H7 (cell line): ENCODE measurements around the gene PPARD. TPM values are rescaled to one million over a fixed set of nuclear protein-coding genes. Genes with fewer than 3 reads are reported as not detected.
"Not testable (repeated sequence)": the region's sequence is repeated elsewhere in the genome, so short reads cannot be mapped to it uniquely, and the experiment has no call there.

Experiments
- DNase-seq: peaks from one replicate; pipeline ENCODE4 v3.0.0; 2012
- H3K27me3 ChIP-seq: 2 replicates; pipeline ENCODE4 v1.6.0; 2011; ENCODE audit warnings: mild to moderate bottlenecking, low read length; ENCODE audit not compliant: control insufficient read depth, insufficient read depth
- H3K36me3 ChIP-seq: replicated peaks from 2 replicates; pipeline ENCODE4 v1.5.1; 2011; ENCODE audit warnings: low read length; ENCODE audit not compliant: control insufficient read depth, insufficient read depth
- H3K4me3 ChIP-seq: 2 replicates; pipeline ENCODE4 v1.5.1; 2011; ENCODE audit warnings: low read depth, mild to moderate bottlenecking, control low read depth, low read length, moderate library complexity; ENCODE audit not compliant: insufficient read depth
- total RNA-seq: library from RNA; depleted of rRNA; stranded (reverse); fragments of >200 nt; shearing (Covaris generic); gene quantifications from 2 replicates; pipeline ENCODE4 v1.2.3, GENCODE V29; 2014

PPARD gene
- total RNA-seq, 1 experiment from 2014 or later: 3.2 TPM

DNA sequence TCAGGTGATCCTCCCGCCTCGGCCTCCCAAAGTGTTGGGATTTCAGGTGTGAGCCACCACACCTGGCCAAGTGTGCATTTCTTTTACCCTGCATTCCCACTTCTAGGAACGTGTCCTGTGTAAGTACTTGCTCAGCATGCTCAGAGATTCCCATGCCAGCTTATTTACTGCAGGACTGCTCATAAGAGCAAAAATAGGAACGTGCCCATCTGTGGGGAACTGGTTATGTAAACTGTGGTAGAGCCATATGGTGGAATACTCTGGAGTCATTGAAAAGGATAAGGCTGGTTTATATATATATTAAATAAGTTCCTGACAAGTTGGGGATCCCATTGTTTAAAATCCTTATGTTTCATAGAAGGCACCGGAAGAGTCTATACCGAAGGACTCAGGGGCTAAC lies 71.6 kb downstream of the PPARD start:
- no peak for DNase-seq
- H3K36me3 ChIP-seq: no peaks in the 10 kb centered on the region
- H3K4me3 ChIP-seq: no peak overlapping the region
- H3K27me3 ChIP-seq: no peaks in the 10 kb centered on the region

DNA sequence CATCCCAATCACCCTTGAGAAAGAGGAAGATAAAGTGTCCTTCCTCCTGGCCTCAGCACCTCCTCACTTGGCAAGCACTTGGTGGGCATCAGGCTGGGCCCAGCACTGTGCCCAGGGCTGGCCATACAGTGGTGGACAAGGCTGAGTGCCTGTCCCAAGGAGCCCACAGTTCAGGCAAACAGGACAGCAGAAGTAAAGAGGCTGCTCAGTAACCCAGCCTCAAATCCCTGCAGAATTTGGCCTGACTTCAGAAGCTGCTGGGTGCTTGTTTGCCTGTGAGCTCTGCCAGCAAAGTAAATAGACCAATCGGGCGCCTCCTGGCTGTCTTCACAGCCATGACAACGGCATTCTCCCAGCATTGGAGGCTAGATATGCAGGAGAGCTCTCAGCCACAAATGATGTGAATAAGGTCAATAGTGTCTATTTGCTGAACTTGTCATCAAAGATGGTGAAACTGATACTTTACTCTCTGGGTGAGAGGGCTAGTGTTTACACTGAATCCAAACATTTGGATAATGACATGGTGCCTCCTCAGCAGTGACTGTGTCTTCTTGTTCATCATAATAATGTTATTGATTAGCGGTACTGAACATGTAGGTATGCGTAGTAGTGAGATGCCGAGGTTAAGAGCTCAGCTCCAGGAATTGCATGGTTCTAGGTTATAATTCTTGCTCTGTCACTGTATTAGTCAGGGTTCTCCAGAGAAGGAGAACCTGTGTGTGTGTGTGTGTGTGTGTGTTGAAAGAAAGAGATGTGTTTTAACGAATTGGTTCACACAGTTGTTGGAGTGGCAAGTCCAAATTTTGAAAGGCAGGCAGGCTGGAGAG lies 72.9 kb downstream of the PPARD start:
- no peaks in the 10 kb centered on the region for H3K36me3 ChIP-seq
- peak; percentile 85 for DNase-seq
- no peak overlapping the region for H3K4me3 ChIP-seq
- no peaks in the 10 kb centered on the region for H3K27me3 ChIP-seq

DNA sequence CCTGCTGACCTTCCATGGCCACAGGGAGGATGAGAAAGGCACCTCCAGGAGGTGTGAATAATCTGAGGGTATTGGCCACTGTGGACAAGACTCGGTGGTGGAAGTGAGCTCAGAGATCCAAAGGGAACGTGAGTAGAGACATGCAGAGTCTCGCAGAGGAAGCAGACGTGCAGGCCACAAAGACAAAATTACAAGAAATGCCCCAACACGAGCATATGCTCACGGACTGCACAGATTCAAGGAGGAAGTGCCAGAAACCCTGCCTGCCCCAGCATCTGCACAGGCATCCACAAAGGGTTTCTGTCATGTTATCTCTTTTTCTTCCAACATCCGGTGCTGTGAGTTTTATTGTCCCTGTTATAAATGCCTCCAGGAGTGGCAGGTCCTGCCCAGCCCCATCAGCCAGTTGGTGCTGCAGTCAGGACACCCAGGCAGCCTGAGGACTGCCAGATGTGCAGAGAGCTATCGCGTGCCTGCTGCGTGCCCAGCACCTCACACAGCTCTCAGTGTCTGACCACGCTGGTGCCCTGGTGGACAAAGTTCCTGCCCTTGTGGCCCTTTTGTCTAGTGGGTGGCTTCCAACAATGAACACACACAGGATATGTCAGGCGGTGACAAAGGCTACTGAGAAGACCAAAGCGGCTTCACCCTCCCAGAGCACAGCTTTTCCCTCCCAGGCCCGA lies 75.8 kb downstream of the PPARD start:
- H3K36me3 ChIP-seq: no peaks in the 10 kb centered on the region
- H3K27me3 ChIP-seq: no peaks in the 10 kb centered on the region
- no peak overlapping the region for H3K4me3 ChIP-seq
- DNase-seq: no peak

DNA sequence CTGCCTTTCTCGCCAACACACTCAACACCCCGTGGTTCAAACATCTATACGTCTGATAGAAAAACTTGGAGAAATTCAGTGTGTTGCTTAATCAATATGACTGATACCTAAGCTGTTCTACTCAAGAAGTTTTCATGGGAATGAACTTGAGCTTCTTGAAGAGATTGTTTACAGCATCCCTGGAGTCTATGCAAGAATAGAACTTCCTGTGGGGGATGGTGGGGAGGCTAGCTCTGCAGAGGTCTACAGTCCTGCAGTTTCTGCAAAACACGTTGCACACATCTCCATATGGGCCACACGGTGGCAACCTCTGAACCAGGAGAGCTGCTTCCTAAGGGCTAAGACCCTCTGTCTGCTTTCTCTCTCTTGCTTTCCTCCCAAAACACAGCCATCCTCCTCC lies 77.1 kb downstream of the PPARD start:
- Histone ChIP-seq H3K4me3 (no peak overlapping the region), H3K27me3 (no peaks in the 10 kb centered on the region), H3K36me3 (no peaks in the 10 kb centered on the region)
- DNase-seq: peak; percentile 72

DNA sequence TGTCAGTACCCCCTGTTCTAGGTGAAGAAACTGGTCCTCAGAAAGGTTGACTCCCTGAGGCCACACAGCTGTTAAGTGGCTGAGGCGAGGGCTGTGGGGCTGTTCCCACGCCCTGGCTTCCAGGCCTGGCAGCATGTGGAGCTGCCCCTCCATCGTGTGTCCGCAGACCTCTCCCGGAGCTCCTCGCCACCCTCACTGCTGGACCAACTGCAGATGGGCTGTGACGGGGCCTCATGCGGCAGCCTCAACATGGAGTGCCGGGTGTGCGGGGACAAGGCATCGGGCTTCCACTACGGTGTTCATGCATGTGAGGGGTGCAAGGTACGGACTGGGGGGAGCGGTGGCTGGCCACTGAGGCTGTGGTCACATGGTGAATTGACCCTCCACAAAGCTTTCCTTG lies 77.6 kb downstream of the PPARD start:
- Histone ChIP-seq H3K27me3 (no peaks in the 10 kb centered on the region), H3K36me3 (no peaks in the 10 kb centered on the region; the same call in 1 of the 2 replicates), H3K4me3 (no peak overlapping the region)
- no peak for DNase-seq

DNA sequence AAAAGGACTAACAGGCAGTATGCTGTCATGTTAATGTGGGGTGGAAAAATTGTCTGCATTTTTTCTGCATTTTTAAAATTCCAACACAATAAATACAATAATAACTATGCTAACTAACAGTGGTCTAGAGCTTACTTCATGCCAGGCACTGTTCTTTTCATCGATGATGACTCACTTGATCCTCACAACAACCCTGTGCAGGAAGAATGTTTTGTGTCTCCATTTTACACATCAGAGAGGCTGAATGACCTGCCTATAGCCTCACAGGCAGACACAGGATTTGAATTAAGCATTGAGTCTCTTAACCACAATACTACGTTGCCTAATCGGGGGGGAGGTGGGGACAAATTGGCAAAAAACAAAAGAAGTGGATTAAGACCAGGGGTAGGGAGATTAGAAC lies 82.9 kb downstream of the PPARD start:
- no peak for DNase-seq
- Histone ChIP-seq H3K36me3 (no peaks in the 10 kb centered on the region; the same call in none of the 2 replicates), H3K4me3 (no peak overlapping the region), H3K27me3 (no peaks in the 10 kb centered on the region)

DNA sequence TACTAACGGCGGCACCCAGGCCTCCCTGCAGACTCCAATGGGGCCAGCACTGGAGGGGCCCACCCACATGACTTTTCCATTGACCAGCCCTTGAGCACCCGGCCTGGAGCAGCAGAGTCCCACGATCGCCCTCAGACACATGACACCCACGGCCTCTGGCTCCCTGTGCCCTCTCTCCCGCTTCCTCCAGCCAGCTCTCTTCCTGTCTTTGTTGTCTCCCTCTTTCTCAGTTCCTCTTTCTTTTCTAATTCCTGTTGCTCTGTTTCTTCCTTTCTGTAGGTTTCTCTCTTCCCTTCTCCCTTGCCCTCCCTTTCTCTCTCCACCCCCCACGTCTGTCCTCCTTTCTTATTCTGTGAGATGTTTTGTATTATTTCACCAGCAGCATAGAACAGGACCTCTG lies 83.7 kb downstream of the PPARD start:
- no peak overlapping the region for H3K4me3 ChIP-seq
- peak; percentile 44 for DNase-seq

DNA sequence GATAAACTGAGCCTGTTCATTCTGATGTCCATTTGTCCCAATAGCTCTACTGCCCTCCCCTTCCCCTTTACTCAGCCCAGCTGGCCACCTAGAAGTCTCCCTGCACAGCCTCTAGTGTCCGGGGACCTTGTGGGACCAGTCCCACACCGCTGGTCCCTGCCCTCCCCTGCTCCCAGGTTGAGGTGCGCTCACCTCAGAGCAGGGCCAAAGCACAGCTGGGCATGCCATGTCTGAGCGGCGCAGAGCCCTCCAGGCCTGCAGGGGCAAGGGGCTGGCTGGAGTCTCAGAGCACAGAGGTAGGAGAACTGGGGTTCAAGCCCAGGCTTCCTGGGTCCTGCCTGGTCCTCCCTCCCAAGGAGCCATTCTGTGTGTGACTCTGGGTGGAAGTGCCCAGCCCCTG lies 85.1 kb downstream of the PPARD start:
- Histone ChIP-seq H3K27me3 (no peaks in the 10 kb centered on the region), H3K4me3 (no peak overlapping the region), H3K36me3 (no peaks in the 10 kb centered on the region; the same call in none of the 2 replicates)
- DNase-seq: no peak

More for the DNA sequence above, 83.7 kb downstream of the PPARD start:
- no peaks in the 10 kb centered on the region; the same call in none of the 2 replicates for H3K36me3 ChIP-seq
- no peaks in the 10 kb centered on the region for H3K27me3 ChIP-seq

DNA sequence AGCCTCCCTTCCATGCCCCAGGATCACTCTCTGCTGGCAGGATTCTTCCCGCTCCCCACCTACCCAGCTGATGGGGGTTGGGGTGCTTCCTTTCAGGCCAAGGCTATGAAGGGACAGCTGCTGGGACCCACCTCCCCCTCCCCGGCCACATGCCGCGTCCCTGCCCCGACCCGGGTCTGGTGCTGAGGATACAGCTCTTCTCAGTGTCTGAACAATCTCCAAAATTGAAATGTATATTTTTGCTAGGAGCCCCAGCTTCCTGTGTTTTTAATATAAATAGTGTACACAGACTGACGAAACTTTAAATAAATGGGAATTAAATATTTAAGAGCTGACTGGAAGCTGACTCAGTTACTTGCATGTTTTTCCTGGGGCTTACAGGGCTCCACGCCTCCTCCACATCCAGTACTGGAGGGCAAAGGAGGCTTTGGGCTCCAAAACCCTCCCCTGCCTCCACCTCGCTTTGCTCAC lies 85.5 kb downstream of the PPARD start:
- H3K36me3 ChIP-seq: no peaks in the 10 kb centered on the region; the same call in none of the 2 replicates
- H3K4me3 ChIP-seq: no peak overlapping the region
- DNase-seq: peak; percentile 72
- H3K27me3 ChIP-seq: no peaks in the 10 kb centered on the region

DNA sequence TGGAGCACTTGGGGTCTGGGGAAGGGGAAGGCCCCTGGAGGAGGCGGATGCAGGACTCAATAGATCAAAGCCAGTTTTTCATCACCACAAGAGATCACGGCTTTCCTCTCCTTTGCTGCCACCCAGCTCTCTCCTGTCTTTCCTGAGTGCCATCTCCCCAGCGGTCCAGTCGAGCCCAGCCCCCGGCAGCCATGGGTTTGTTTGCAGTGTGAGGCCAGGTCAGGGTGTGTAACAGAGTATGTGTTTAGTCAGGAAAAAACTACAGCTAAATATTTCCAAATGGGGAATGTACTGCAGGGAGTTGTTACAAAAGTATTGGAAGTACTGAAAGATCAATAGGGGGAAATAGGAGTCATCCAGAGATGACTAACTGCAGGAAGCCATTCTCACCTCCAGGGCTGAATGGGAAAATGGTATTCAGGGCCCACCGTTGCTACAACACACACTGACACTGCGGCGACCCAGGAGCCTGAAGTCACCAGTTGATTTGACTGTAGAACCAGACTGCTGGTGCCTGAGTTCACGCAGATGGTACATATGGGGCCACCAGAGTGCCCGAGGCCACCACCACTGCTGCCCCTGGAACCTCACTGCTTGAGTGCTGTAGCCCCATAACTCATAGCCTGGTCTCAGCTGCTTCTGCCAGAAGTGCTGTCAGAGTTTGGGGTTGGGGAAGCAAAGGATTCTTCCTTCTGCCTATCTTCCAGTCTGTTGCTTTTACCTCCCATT lies 86.2 kb downstream of the PPARD start:
- H3K36me3 ChIP-seq: no peaks in the 10 kb centered on the region; the same call in none of the 2 replicates
- no peak for DNase-seq
- no peak overlapping the region for H3K4me3 ChIP-seq
- H3K27me3 ChIP-seq: no peaks in the 10 kb centered on the region

DNA sequence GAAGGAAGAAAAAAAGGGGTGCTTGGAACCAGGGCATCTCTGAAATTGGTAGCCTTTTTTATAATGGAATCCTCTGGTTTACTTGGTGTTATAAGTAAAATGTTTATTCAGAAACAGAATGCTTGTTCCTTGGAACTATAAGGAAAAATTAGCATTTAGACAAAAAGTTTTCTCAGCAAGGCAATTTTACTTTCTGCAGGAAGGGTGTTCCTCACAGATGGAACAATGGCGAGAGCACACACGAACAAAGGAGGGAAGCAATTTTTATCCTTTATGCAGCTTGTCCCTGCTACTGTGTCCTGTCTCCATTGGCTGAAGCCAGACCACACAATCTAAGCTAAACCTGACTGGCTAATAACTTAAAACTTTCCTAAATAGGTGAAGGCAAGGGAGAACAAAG lies 87.1 kb downstream of the PPARD start:
- Histone ChIP-seq H3K4me3 (no peak overlapping the region), H3K36me3 (no peaks in the 10 kb centered on the region; the same call in none of the 2 replicates), H3K27me3 (no peaks in the 10 kb centered on the region)
- DNase-seq: no peak

DNA sequence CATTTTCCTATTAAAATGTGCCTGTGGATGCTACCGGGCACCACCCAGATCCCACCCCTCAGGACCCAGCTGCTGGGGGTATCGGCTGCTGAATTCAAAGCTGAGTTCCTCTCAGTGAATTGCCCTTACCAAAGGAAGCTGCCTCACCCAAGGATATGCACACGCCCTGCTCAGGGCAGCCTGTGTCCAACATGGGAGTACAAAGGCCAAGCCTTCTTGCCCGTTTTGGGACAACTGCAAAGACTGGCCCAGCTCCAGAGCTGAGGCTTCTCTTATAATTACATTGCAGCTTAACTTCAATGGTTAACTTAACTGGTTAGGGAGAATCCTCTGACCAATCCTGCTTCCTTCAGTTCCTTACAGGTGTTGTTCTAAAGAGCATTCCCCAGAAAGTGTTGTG lies 89.9 kb downstream of the PPARD start:
- no peak overlapping the region for H3K4me3 ChIP-seq

DNA sequence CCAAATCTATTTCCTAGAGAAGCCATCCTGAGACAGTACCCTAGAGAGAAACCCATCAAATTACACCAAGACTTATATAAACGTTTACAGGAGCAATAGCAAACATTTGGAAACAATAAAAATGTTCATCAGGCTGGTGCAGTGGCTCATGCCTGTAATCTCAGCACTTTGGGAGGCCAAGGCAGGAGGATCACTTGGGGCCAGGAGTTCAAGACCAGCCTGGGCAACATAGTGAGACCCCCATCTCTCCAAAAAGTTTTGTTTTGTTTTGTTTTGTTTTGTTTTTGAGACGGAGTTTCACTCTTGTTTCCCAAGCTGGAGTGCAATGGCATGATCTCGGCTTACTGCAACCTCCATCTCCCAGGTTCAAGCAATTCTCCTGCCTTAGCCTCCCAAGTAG lies 90.3 kb downstream of the PPARD start:
- not testable (repeated sequence) for H3K4me3 ChIP-seq, H3K36me3 ChIP-seq, H3K27me3 ChIP-seq, DNase-seq

More for the DNA sequence above, 89.9 kb downstream of the PPARD start:
- no peak for DNase-seq
- H3K36me3 ChIP-seq: no peaks in the 10 kb centered on the region
- H3K27me3 ChIP-seq: no peaks in the 10 kb centered on the region

DNA sequence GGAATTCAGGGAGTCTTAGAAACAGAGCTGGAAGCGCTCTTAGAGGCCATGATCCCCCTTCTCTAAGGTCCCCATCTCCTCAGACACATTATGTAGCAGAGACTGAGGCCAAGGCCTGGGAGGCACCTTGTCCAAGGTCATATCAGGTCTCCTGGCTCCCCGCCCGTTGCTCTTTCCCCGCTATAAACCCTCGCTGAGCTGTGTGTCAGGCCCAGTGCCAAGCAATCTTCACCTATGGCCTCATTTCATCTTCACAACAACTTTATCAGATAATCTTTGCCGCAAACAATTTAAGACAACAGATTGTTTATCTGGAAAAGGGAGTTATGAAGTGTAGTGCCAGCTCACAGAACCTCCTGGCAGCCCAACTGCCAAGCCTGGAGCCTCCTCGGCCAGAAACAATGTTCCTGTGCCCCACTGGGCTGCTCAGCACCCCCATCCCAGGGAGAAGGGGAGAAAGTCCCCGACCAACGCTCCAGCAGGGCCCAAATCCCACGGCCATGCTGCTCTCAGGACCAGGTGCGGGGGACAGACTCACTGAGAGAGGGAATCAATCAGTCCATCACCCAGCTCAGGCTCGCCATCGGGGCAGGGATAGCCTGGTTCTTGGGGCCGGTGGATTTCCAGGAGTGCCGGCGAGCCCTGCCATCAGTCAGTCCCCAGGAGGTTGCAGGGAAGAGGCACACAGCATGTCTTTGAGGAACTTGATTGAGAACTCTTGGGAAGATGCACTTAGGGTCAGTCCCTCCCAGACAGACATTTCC lies 92.9 kb downstream of the PPARD start:
- DNase-seq: peak; percentile 50
- no peaks in the 10 kb centered on the region for H3K27me3 ChIP-seq
- H3K4me3 ChIP-seq: no peak overlapping the region
- H3K36me3 ChIP-seq: no peaks in the 10 kb centered on the region
